Activated gamma-delta T cell (primary cell): ENCODE data around the gene AFP.

Experiments
- DNase-seq: peaks from one replicate; lab custom pipeline; 2025; lab: John Stamatoyannopoulos, UW

Gene AFP

DNA sequence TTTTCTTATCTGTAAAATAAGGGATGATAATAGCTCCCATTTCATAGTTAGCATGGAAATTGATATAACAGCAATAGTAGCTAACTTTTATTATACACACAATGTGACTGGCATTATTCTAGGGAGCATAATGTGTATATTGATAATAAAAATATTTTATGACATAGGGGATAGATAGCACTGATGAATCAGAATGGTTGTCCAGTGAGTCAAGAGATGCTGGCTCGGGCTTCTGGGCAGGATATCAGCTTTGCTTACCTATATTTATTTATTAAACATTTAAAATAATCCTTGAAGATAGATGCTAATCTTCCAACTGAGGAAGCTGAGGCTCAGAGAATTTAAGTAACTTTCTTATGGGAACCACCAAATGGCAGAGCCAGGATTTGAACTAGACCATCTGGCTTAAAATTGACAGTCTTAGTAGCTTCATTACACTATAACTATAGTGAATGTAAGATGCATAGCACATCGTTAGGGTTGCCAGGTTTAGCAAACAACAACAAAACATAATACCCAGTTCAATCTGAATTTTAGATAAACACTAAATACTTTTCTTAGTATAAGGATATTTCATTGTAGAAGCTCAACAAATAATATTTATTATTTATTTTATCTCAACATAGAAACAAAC is 2.7 kb downstream of the AFP start:
- DNase-seq: no peak

DNA sequence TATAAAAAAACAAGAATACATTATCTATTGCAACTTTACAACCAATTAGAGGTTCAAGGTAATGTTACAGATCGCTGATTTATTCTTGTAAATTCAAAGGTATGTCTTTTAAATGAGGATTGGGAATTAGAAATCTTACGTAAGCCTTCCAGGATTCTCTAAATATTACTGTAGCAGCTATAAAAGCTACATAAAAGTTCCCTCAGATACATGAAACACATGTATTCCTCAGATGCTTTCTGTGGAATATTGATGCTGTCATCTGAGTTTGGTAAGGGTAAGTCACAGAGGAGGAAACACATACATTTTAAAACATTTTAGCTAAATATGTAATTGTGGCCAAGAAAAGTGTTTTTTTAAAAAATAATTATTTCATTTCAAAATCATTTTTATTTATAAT is 3.4 kb downstream of the AFP start:
- DNase-seq: no peak

DNA sequence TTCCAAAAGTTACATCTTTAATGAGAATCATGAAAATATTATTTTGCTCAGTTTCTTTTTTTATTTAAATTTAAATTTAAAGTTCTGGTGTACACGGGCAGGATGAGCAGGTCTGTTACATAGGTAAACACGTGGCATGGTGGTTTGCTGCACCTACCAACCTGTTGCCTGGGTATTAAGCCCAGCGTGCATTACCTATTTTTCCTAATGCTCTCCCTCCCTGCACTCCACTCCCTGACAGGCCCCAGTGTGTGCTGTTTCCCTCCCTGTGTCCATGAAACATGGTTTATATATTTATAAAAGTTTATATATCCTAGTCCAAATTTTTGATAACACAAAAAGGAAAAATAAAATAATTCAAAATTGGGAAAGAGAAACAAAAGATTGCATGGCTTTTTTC is 4.0 kb downstream of the AFP start:
- no peak for DNase-seq

DNA sequence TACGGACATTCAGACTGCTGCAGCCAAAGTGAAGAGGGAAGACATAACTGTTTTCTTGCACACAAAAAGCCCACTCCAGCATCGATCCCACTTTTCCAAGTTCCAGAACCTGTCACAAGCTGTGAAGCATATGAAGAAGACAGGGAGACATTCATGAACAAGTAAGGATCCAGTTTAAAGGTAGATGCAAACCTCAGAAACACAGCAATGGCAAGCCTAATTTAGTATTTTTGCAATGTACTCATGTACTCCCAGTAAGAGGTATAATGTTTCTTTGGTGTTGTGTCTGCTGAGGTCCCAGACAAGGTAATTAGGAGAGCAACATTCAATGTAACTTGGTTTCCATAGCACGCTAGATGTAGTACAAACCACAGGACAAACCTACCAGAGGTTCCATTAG is 4.6 kb downstream of the AFP start:
- DNase-seq: no peak

DNA sequence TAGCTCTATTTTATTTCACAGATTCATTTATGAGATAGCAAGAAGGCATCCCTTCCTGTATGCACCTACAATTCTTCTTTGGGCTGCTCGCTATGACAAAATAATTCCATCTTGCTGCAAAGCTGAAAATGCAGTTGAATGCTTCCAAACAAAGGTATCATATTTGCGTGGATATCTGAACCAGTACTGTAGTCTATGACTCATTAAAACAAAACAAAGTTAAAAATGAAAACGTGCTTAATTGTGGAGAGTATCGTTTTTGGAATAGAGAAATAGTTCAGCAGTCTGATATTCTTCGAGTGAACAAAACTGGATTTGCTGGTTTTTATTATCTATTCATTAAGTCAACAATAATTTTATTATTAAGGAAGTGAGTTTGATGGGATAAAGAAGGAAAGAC is 6.3 kb downstream of the AFP start:
- DNase-seq: no peak

DNA sequence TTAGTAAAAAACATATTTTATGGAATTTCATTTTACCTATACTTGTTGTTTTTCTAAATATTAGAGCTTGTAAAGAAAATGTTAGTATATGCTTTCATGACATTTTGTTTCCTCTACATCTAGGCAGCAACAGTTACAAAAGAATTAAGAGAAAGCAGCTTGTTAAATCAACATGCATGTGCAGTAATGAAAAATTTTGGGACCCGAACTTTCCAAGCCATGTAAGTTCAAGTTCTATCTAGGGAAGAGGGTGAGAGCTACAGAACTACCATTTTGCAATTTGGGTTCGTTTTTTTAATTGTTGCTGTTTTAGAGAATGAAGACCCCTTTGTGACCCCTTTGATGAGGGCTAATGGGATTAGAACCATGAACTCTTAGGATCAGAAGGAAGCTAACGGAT is 7.2 kb downstream of the AFP start:
- DNase-seq: no peak

DNA sequence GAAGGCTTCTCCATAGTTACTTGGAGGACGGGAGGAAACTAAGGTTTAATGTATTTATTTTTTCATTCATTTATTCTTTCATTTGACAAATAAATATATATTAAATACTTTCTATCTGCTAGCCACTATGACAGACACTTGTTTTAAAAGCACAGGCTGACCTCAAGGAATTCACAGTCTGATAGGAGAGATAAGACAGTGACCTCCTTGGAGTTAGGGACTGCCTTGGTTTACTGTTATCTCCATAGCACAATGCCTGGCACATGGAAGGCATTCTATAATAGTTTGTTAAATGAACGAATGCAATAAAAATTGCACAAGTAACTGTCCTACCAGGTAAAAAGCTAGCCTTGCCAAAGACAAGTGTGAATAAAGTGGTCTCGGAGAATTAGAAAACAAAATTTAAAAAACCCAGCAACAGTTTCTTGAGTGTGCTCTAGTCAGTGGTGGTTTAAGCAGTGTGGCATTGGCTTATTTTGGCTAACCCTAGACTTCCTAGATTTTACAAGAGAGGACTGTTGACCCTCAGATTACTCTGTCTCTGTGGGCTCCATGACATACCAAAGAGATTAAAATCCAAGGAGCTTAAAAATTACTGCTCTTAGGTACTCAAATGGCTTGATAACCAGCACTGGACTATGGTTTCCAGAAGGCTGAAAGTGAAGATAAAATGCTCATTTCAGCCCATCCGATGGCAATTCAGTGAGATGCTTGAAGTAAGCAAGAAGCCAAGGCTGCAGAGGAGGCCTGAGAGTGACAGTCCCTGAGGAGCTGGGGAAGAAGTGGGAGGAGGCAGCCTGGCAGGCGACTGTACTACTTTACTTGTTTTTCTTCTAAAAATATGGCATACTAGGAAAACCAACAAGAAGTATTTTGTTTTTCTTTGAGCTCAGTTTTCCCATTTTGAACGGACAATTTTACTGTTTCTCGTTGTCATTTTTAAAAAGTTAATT is 9.6 kb downstream of the AFP start:
- no peak for DNase-seq

DNA sequence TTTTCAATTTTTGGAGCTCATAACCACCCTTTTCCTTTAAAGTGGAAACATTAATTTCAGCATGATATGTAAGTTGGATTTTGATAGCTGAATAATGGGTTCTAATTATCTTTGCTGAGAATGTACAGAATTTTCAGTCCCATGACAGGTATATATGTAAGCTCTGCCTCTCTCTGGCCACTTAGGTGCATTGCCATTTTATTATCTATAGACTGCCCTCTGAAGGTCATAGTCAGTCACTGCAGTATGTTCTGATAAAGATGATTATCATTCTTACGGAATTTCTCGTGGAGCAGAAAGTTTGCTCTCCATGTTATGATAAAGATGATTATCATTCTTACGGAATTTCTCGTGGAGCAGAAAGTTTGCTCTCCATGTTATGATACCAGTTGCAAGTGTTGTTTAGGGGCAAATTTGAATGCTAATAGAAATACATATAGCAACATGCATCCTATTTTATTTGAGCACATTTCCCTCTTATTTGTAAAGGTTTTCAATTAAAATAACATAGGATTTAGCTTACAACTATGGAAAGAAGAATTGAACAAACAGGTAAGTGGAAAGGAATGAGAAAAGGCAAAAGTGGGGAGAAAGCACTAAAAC is 10.4 kb downstream of the AFP start:
- DNase-seq: no peak

DNA sequence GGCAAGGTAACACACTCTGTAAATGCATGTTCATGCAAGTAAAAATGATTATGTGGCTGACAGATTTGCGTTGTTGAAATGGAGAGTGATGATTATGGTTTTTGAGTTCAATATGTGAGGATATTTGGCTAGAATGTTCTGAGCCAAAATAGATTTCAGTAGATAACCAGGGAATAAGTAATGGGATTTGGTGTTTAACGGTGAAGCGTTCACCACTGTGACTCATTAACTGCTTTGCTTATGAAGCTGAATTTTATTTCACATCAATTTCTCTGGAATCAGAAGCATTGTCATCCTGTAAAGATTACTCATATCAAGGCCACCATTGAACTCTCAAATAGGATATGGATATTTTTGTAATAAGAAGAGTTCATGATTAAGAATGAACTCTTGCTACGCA is 11.7 kb downstream of the AFP start:
- no peak for DNase-seq

DNA sequence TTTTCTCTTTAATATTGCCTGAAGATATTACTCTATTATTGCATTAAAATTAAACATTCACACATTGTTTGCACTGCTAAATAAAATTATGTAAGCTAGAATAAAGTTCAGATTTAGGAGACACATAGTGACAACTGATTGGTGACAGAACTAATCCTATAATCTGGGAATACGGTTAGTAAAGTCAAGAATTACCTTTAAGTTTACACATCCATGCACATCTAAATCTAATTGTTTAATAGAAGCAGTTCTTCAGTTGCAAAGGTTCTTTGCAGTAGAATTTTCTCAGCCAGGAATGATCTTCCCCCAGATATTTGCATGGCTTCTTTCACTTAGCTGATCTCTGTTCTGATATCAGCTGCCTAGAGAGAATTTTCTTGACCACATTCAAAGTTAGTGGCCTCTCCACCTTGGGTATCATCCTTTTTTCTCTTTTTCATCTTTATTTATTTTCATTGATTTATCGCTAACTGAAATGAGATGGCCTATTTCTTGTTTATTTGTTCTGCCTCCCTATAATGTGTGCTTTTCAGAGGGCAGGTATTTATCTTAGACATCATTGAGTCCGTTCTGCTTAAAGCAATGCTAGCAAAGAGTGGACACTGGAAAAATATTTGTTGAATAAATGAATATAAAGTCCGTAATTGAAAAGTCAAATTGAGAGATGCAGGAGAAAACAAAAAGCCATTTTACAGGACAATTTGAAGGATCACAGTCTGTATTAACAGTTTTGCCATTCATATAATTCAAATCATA is 12.6 kb downstream of the AFP start:
- no peak for DNase-seq

DNA sequence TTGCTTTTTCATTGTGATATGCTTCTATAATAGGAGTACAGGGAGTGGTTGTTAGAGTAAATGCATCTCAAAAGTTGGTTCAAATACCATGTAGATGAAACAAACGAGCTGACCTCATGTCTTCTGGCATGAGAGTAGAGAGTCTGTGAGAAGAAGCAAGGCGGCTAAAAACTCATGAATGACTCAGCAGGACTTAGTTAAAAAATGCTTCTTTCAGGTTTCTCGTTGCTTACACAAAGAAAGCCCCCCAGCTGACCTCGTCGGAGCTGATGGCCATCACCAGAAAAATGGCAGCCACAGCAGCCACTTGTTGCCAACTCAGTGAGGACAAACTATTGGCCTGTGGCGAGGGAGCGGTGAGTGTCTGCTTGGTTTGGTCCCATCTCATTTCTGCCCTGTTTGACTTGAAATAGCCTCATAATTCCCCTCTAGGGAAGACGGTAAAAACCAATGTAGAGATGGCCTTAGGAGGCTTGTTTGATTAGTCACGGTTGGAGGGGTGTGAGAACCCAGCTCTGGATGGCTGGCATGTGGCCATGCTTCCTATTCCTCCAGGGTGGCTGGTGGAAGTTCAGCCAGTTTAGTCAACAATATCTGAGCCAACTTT is 14.5 kb downstream of the AFP start:
- DNase-seq: no peak

DNA sequence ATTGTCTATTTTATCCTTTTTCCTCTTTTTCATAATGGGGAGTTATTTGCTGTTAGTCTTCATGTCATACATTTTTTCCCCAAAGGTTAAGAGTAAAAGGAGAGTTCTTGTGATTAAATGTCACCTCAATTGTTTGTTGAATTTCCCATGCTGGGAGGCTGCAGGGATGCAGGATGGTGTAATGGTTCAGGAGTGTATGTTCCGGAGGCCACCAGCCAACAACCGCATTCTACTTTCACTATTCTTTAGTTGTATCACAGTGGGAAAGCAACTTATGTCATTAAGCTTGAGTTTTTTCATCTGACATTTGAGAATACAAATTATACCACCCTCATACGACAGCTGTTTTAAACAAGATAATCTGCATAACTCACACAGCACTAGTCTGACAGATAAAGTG is 15.4 kb downstream of the AFP start:
- DNase-seq: no peak

DNA sequence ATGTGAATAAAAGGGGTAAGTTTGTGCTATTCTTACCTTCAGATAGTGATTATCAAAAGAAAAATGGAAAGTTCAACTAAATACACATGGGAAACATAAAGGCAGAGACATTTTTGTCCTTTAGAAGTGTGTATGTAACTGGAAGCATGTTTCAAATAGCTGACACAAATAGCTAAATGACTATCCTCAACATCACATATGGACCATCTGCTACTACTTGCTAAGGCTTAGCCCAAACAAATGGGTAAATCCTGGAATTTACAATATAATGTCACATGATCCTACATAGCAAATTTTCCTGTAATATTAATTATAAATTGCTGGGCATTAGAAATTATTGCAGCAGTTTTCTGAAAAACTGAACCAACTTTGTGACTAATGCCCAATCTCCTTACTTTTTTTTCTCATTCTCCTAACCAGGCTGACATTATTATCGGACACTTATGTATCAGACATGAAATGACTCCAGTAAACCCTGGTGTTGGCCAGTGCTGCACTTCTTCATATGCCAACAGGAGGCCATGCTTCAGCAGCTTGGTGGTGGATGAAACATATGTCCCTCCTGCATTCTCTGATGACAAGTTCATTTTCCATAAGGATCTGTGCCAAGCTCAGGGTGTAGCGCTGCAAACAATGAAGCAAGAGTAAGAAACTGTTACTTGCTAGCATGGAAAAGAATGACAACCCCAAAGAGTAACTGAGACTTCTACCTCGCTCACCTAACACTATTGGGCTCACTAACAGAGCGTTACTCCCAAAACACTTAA is 16.1 kb downstream of the AFP start:
- DNase-seq: no peak

DNA sequence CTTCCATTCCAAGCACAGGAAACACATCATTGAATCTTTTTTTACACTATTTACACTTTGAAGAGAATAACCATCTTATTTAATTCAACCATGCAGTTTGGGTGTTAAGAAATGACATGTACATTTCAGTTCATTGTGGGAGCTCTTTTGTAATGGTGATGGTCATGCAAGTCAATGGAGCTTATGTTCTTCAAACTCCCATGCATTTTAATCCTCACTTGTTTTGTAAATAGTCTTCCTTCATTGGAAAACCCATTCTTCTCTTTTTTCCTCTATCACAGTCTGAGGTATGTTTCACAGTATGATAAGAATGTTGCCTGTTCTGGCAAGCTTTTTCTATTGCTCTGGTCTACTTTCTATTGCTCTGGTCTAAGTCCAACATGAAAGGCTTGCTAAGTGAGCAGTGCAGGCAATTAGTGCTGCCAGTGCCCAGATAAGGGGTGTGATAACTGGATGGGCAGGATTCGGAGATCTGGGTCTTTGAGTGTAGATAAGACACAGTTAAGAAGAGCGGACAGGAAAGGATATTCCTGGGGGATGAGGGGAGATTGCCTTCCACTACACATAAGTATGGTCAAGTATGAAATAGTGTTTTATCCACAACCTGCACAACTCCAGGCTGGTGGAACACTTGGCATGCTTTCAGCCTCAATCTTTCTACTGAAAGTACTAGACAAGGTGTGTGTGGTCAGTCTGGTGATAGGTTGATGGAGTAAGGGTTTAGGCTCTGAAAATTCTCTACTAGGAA is 17.1 kb downstream of the AFP start:
- no peak for DNase-seq

DNA sequence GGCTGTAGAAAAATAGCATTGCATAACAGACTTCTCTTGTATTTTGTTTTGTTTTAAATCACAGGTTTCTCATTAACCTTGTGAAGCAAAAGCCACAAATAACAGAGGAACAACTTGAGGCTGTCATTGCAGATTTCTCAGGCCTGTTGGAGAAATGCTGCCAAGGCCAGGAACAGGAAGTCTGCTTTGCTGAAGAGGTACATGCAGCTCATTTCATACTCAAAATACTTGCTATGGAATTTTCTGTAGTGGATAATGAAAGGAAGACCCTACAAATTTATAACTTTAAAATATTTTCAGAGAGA is 17.6 kb downstream of the AFP start:
- DNase-seq: no peak

DNA sequence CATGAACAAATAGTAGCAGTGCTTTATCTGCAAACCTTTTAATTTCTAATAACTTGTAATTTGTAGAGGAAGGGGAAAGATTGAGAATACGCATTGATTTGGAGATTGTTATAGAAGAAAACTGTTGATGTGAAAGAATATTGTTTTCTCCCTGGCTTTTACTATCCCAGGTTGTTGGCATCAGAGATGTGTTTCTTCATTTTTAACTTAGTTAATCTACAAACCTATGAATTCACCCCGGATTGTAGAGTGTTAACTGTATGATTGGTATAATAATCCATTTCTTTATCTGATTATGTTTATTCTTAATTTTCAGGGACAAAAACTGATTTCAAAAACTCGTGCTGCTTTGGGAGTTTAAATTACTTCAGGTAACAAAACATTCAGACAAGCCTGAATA is 18.9 kb downstream of the AFP start:
- DNase-seq: no peak

DNA sequence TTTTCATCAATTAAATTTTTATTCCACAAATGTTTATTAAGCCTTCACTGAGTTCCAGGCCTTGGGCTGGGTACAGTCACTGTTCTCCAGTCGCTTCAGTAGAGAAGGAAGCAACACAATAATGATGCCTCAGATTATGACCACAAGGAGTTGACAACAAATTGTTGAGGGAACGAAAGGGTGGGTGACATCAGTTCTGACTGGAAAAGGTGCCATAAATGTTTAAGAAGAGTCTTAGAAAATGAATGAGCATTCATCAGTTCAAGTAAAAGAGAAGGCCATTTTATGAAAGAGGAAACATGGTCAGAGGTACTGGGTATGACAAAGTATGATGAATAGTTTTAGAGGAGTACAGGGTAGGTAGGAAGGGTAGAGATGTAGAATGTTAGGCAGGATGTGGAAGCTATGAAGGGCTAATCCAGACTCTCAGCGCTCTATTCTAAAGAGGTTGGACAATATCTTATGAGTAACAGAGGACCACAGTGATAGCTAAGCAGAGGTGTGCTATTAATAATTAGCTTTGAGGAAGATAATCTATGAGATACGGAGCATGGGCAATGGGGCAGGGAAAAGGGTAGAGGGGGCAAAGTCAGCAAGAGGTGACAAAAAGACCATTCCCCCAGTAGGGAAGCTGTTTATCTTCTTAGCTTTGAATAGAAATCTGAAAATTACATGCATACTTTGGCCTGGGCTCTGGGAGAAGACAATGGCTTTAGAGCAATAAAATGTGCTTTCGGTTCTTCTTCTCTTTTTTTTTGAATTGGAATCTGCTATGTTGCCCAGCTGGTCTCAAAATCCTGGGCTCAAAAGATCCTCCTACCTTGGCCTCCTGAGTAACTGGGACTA is 20.4 kb downstream of the AFP start:
- DNase-seq: no peak

DNA sequence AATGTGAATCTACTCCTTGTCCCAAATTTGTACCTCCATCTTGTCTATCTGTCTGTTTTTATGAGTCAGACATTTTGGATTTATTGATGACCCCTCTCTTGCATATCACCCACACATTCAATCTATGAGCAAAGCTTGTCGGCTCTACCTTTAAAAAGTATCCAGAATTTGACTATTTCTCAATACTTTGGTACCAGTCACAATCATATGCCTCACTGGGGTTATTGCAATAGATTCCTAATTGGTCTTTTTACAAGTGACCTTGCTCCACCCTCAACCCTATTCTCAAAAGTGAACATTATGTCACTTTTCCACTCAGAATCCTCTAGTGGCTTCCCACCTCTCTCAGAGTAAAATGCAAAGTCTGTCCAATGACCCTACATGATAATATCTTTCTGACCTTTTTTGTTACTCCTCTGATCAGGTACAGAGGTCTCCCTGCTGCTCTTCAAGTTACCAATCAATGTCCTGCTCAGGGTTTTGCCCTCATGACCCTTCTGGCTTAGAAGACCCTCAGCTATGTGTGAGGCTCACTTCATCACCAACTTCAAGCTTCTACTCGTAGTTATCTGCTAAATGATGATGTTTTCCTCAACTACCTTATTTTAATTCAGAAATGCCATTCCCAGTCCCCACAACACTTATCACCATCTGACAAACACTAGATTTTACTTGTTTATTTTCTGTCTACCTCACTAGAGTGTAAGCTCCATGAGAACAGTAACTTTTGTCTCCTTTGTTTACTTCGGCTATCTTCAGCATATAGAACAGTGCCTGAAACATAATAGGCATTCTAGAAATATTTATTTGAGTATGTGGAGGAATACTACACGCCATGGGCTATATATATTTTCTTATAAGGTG is 22.4 kb downstream of the AFP start:
- DNase-seq: no peak

DNA sequence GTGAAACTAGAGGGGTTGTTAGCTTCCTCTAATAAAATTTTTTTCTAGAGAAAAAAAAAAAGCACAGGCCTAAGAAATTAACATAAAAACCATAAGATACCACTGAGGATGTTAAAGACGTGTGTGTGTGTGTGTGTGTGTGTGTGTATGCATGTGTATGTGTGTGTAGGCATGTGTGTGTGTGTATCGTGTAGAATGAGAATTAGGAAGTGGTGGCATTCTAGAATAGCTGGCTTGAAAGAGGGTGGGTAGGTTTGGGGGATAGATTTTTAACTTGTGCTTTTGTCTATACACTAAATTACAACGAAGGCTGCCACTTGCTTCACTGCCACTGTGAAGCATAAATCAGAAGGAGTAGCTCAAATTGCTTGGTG is 23.0 kb downstream of the AFP start:
- no peak for DNase-seq
